VCaP (cell line): ENCODE data around the gene ZBTB7C.

ENCODE experiments used
- H3K27ac ChIP-seq: fragments of 450-650 bp; 2 replicates; pipeline ENCODE4 v1.5.1; 2017
- CTCF ChIP-seq: fragments of 450-650 bp; conservative IDR thresholded peaks from 2 replicates; pipeline ENCODE4 v1.5.1; 2017; ENCODE audit warnings: mild to moderate bottlenecking, moderate library complexity

The ZBTB7C gene

DNA sequence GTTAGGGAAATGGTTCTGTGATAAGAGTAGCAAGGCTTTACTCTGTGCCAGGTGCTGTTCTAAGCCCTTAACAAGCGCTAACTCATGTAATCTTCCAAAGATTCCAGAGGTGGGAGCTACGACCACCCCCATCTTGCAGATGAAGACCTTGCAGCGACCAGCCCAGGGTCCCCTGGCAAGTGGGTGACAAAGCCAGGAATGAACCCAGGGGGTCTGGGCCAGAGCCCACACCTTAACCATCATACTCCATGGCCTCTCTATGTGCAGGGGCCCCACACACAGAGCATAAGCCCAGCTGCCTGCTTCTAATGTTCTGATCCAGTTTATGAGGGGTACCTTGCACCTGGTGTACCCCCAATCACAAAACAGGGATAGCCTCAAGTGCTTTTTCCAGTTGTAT is 105.3 kb downstream of the ZBTB7C start:
- H3K27ac ChIP-seq: no peak overlapping the region
- no peak for TF ChIP-seq CTCF

GRCh38 chr18:48302736-48303135 is 106.4 kb downstream of the ZBTB7C start:
- H3K27ac ChIP-seq: no peak overlapping the region
- no peak for TF ChIP-seq CTCF

GRCh38 chr18:48300463-48300961 is 108.7 kb downstream of the ZBTB7C start:
- no peak for TF ChIP-seq CTCF
- no peak overlapping the region for H3K27ac ChIP-seq

DNA sequence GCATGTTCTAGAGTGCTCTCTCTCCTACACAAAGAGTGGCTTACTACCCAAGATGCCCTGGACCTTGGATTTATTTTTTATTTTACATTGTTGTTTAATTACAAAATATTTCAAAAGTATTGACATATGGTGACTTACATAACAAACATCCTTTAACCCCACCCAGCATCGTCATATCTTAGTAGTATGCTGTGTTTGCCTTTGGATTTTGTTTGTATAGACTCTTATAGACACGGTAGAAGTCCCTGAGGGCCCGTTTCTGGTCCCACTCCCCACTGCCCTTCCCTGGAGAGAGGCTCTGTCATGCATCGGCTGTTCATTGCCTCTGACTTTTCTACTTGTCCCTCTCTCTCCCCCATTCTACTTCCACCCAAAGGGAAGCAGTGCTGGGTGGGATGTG is 112.0 kb downstream of the ZBTB7C start:
- TF ChIP-seq CTCF: no peak
- no peak overlapping the region for H3K27ac ChIP-seq

DNA sequence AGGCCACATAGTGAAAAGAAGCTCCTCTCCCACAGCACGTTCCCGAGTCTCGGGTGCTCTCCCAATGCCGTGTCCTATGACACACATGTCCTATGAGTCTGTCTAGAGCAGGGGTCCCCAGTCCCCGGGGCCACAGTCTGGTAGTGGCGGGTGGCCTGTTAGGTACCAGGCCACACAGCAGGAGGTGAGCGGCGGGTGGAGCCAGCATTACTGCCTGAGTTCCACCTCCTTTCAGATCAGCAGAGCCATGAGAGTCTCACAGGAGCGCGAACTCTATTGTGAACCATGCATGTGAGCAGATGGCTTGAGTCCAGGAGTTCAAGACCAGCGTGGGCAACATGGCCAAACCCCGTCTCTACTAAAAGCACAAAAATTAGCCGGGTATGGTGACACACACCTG is 112.6 kb downstream of the ZBTB7C start:
- no peak overlapping the region for H3K27ac ChIP-seq
- TF ChIP-seq CTCF: no peak

- peak; percentile 39 for TF ChIP-seq CTCF
- H3K27ac ChIP-seq: no peak overlapping the region
Measured at GRCh38 chr18:48295586-48296311, 113.4 kb downstream of the ZBTB7C start.

- TF ChIP-seq CTCF: no peak
- no peak overlapping the region for H3K27ac ChIP-seq
Measured at GRCh38 chr18:48294899-48295585, 114.1 kb downstream of the ZBTB7C start.
